H7 (cell line): ENCODE data around the gene MAPK8. TPM values are rescaled to one million over a fixed set of nuclear protein-coding genes. Genes with fewer than 3 reads are reported as not detected.

ENCODE experiments used
- DNase-seq: peaks from one replicate; pipeline ENCODE4 v3.0.0; 2012
- H3K27me3 ChIP-seq: 2 replicates; pipeline ENCODE4 v1.6.0; 2011; ENCODE audit warnings: mild to moderate bottlenecking, low read length; ENCODE audit not compliant: control insufficient read depth, insufficient read depth
- H3K36me3 ChIP-seq: replicated peaks from 2 replicates; pipeline ENCODE4 v1.5.1; 2011; ENCODE audit warnings: low read length; ENCODE audit not compliant: control insufficient read depth, insufficient read depth
- H3K4me3 ChIP-seq: 2 replicates; pipeline ENCODE4 v1.5.1; 2011; ENCODE audit warnings: low read depth, mild to moderate bottlenecking, control low read depth, low read length, moderate library complexity; ENCODE audit not compliant: insufficient read depth
- total RNA-seq: library from RNA; depleted of rRNA; stranded (reverse); fragments of >200 nt; shearing (Covaris generic); gene quantifications from 2 replicates; pipeline ENCODE4 v1.2.3, GENCODE V29; 2014

The MAPK8 gene
- total RNA-seq, 1 experiment from 2014 or later, result 70.3 TPM

DNA sequence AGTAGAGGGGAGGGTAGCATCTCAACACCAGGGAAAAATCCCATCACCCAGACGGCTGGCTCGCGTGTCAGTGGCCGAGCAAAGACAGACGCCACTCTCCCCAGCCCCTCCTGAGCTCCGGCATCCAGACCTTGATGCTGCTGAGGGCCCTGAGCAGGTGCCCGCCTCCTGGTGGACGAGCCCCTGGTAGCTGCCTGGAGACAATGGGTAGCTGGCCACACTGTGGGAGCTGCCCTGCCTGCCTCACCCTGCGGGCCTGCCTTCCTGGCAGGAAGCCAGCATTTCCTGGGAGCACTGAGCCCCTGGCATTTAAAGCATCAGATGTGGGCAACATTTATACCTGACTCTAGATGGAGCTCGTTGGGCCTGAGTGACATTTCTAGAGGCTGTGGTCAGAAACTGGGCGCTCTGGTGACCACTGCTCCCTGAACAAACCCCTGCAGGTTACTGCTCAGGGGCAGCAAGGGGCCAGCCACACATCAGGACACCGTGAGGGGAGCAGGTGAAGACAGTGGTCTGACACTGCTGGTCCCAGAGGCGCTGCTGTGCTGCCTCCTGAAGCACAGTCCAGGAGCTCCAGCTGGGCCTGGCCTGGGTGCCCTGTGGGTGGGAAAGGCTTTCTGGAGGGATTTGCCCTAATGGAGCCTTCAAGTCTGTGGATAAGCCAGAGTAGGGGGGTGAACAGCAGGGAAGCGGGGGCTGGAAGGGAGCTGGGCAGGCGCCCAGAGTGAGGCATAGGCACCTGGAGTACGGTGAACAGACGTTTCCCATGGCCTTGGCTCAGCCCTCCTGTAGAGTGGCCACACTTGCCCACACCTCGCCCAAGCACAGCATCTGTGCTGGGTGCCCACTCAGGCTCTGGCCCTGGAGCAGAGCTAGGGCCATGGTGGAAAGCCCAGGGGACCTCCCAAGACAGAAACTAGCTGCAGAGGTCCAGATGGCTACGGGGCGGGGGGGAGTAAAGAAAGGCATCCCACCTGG lies 138.7 kb downstream of the MAPK8 start:
- peak; percentile 83 for DNase-seq
- H3K27me3 ChIP-seq, result no peaks in the 10 kb centered on the region
- no peak overlapping the region for H3K4me3 ChIP-seq
- H3K36me3 ChIP-seq, result 0 out of 2 replicates have a peak, but pooled peaks cover 1% of the 10 kb centered on the region

- Histone ChIP-seq H3K27me3 (no peaks in the 10 kb centered on the region), H3K36me3 (0 out of 2 replicates have a peak, but pooled peaks cover 1% of the 10 kb centered on the region), H3K4me3 (no peak overlapping the region)
- DNase-seq, result peak; percentile 30
Measured at GRCh38 chr10:48445932-48446331, 139.5 kb downstream of the MAPK8 start.

GRCh38 chr10:48446785-48447184 lies 140.3 kb downstream of the MAPK8 start:
- 0 out of 2 replicates have a peak, but pooled peaks cover 1% of the 10 kb centered on the region for H3K36me3 ChIP-seq
- H3K27me3 ChIP-seq, result no peaks in the 10 kb centered on the region
- DNase-seq, result no peak
- no peak overlapping the region for H3K4me3 ChIP-seq

DNA sequence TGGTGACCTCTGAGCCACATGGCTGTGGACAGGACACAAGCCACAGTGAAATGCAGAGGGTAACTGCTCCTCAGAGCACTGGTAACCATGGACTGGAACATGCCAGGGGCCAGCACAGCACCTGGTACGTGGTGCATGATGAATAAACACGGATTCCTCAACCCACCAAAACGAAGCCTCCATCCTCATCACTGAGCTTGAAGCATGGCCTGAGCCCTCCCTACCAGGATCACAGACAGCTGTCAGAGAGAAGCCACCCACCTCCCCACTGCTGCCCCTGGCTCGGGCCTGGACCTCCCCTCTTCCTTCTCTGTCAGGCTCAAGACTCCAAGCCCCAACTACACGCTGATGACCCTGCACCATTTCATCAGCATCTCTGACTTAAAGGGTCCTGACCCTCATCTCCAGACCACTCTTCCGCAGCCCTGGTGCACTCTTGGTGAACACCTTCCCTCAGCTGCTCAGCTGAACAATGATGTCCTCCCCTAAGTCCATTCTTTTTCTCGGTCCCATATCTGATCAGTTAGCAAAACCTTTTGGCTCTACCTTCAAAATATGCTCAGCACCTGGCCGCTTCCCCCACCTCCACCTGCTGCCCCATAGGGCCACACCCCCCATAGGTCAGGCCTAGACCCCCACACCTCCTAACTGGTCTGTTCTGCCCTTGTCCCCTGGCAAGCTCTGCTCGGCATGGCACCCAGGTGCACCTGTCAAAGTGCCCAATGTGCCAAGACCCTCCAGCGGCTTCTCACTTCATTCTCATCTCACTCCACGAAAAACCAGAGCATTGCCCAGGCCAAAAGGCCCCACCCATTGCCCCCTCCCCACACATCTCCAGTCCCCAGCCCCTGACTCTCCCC lies 141.1 kb downstream of the MAPK8 start:
- no peak overlapping the region for H3K4me3 ChIP-seq
- peak; percentile 29 for DNase-seq
- no peaks in the 10 kb centered on the region for H3K27me3 ChIP-seq
- 0 out of 2 replicates have a peak, but pooled peaks cover 1% of the 10 kb centered on the region for H3K36me3 ChIP-seq

DNA sequence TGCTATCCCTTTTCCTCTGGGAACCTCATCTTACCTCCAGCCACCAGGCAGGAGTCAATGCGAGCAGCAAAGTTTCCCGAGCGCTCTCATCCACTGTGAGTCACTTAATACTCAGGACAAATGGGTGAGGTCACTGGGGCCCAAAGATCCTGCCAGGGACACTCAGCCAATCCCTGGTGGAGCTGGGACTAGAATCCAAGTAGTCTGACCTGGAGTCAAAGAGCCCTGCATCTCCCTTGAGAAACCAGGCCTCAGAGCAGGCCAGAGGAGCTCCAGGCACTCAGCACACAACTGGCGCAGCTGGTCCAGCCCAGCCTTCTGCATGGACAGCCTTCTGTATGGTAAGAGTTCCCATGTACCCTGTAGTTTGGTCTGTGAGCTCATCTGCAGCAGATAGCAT lies 142.3 kb downstream of the MAPK8 start:
- Histone ChIP-seq H3K36me3 (peaks cover 3% of the 10 kb centered on the region; the same call in 1 of the 2 replicates), H3K27me3 (no peaks in the 10 kb centered on the region), H3K4me3 (no peak overlapping the region)
- DNase-seq, result no peak

DNA sequence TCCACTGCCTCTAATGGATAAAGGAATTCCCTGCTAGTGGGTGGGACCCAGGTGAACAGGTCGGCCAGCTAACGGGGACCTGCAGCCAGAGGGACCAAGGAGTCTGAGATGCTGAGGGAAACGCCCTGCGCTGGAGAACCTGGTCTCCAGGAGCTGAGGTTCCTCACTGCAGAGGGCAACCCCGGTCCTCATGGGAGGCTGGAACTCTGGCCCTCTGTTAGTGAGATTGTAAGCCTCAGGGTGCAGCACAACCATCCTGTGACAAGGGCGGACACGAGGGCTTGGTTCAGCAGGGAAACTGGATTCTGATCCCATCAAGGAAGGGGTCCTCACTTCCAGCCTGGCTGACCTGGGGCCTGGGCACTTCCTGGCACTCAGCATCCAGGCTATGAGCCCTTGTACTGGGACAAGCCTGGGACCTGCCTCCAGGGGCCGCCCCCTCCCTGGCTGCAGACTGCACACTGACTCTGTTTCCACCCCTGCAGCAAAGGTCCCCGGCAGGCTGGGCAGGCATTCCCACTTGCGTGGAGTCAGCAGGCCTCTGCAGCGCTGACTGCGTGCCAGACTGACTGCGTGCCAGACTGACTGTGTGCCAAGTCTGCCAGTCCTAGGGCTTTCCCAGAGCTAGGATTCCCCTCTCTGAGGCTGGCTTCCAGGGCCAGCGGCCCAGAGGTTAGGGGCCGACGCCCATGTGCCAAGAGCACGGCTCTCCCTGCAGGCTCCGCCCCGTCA lies 143.2 kb downstream of the MAPK8 start:
- H3K27me3 ChIP-seq, result no peaks in the 10 kb centered on the region
- peak; percentile 54 for DNase-seq
- H3K36me3 ChIP-seq, result peaks cover 3% of the 10 kb centered on the region; the same call in 1 of the 2 replicates
- H3K4me3 ChIP-seq, result no peak overlapping the region

DNA sequence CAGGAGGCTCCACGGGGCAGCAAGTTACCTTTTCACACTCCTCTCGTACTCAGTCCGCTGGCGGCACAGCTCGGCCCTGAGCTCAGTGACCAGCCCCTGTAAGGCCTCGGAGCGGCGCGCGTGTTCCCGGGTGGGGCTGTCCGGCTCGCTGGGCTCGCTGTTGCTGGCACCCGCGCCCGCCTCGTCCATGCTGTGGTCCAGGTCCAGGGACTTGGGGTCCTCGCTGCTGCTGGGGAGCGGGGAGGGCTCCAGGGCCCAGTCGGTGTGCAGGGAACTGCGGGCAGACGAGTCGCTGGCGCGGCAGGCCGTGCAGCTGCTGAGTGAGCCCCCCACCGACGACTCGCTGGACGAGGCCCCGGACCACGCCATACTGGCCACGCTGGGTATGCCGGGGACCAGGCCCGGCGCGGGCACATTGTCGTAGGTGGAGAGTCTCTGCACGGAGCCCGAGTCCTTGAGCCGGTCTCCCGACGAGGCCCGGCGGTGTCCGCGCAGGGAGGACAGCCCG lies 143.8 kb downstream of the MAPK8 start:
- DNase-seq, result peak; percentile 62
- Histone ChIP-seq H3K36me3 (peaks cover 3% of the 10 kb centered on the region; the same call in 1 of the 2 replicates), H3K27me3 (no peaks in the 10 kb centered on the region), H3K4me3 (no peak overlapping the region)

GRCh38 chr10:48450741-48451466 lies 144.4 kb downstream of the MAPK8 start:
- Histone ChIP-seq H3K27me3 (no peaks in the 10 kb centered on the region), H3K36me3 (peaks cover 3% of the 10 kb centered on the region; the same call in 1 of the 2 replicates), H3K4me3 (no peak overlapping the region)
- DNase-seq, result peak; percentile 60

DNA sequence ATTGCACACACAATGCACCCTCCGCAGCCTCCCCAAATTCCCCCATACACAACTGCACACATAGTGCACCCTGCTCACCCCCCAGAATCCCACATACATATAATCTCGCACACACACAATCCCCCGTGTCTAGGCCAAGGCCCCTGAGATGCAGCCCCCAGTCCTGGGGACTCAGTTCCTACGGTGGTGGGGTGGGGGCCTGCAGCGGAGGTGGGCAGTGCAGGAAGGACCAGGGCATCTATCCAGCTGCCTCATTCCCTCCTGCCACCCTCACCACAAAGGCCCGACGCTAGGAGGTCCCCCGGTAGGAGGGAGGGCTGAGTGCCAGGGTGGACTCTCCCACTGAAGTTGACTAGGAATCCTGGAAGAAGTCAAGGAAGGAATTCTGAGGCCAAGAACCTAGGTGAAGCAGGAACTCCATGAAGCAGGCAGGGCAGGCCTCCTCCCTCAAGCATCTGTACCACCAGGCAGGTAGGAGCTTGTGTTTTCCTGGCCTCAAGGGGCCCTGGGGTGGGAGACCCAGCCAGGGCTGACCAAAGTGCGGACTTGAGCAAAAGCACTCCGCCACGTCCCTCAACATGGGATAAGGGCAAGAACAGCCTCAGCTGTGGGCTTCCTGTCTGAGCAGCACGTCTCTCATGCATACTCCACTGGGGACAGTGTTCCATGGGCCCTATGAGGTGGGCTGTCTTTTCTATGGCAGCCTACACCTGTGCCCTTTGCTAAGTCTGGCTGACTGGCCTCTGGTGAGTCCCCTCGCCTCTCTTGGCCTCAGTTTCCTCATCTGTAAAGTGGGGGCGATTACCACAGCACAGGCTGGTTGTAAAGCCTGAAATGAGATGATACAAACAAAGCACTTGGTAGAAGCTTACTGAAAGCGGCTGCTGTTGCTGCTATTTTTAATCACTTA lies 145.7 kb downstream of the MAPK8 start:
- DNase-seq, result peak; percentile 38
- H3K36me3 ChIP-seq, result peaks cover 3% of the 10 kb centered on the region; the same call in 1 of the 2 replicates
- no peaks in the 10 kb centered on the region for H3K27me3 ChIP-seq
- no peak overlapping the region for H3K4me3 ChIP-seq

- peaks cover 3% of the 10 kb centered on the region; the same call in 1 of the 2 replicates for H3K36me3 ChIP-seq
- peak; percentile 27 for DNase-seq
- H3K27me3 ChIP-seq, result no peaks in the 10 kb centered on the region
- no peak overlapping the region for H3K4me3 ChIP-seq
Measured at GRCh38 chr10:48452879-48453412, 146.5 kb downstream of the MAPK8 start.

DNA sequence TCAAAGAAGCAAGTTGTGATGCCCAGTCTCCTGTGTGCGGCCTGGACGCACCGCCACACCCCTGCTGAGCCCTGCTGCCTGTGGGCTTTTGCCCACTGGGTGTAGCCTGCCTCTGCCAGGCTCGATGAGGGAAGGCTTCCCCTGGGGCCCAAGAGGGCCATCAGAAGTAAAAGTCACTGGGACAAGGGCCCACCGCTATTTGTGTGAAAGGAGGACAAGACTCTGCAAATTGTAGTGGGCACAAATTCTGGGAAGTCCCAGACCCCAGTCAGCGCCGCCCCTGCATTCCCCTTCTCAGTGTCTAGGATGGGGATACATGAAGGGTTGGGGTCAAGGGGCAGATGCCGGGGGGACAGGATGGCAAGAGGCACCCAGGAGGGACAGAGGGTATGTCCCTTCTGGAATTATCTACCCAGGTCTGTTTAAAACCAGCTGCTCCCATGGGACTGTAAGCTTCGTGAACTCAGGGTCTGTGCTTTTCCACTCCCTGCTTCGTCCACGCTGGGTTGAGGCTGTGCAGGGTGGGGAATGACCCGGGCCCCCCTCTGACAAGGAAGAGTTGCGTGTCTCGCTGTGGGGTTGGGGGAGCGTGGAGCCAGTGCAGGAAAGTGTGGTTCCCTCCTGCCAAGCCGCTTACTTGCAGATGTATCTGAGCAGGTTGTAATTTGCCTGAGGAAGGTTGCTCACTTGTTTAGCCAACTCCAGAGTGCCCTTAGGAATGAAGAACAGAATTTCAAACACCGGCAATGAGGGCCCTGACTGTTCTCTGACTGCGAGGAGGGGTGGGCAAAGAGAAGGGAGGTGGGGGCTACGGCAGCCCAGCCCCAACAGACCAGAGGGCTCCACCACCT lies 147.2 kb downstream of the MAPK8 start:
- Histone ChIP-seq H3K36me3 (peaks cover 3% of the 10 kb centered on the region; the same call in 1 of the 2 replicates), H3K27me3 (no peaks in the 10 kb centered on the region), H3K4me3 (no peak overlapping the region)
- peak; percentile 54 for DNase-seq
